Peyer's patch (tissue), 4 donors: ENCODE measurements around the gene CACNA1A. TPM values are rescaled to one million over a fixed set of nuclear protein-coding genes. Genes with fewer than 3 reads are reported as not detected.
"Not testable (repeated sequence)": the region's sequence is repeated elsewhere in the genome, so short reads cannot be mapped to it uniquely, and the experiment has no call there.

Source experiments
- DNase-seq, 3 donors: peaks; one replicate each; pipeline ENCODE4 v3.0.0-alpha.2; 2017 to 2019
- H3K27ac ChIP-seq, 4 donors: fragments of 200-600 bp; sonication (generic); one replicate each; pipeline ENCODE4 v1.5.1; 2016 to 2019
- H3K27me3 ChIP-seq, 2 donors: fragments of 200-600 bp; sonication (generic); one replicate each; pipeline ENCODE4 v1.5.1; 2019
- H3K36me3 ChIP-seq, 3 donors: fragments of 200-600 bp; sonication (generic); one replicate each; pipeline ENCODE4 v1.5.1; 2016 to 2019
- H3K4me1 ChIP-seq, 4 donors: fragments of 200-600 bp; sonication (generic); one replicate each; pipeline ENCODE4 v1.5.1; 2016 to 2019
- H3K4me3 ChIP-seq, 4 donors: fragments of 200-600 bp; sonication (generic); 1 replicate in 3 of 4; 2 replicates in 1 of 4; pipeline ENCODE4 v1.5.1; 2016 to 2019; ENCODE audit warnings: mild to moderate bottlenecking in 1 of 4
- H3K9me3 ChIP-seq, 4 donors: fragments of 200-600 bp; sonication (generic); one replicate each; pipeline ENCODE4 v1.5.1; 2016 to 2019; ENCODE audit warnings: mild to moderate bottlenecking in 1 of 4
- CTCF ChIP-seq, 6 experiments: fragments of 450-650 bp in 4 of 6; fragments of 200-600 bp in 2 of 6; sonication (generic) in 1 of 6; IDR thresholded peaks; one replicate each; pipeline ENCODE4 v1.5.1; 2017 to 2019; ENCODE audit warnings: antibody characterized with exemption in 6 of 6, mild to moderate bottlenecking in 3 of 6, moderate library complexity in 1 of 6
- POLR2A ChIP-seq, 2 donors: fragments of 450-650 bp; IDR thresholded peaks; one replicate each; pipeline ENCODE4 v1.5.1; 2017; ENCODE audit warnings: antibody characterized with exemption in 2 of 2, mild to moderate bottlenecking in 2 of 2, moderate library complexity in 2 of 2
- total RNA-seq, 4 donors: library from RNA; depleted of rRNA; stranded (reverse); fragments of >200 nt; gene quantifications; one replicate each; pipeline ENCODE4 v1.1.0, GENCODE V29; 2016

CACNA1A gene
- total RNA-seq, 4 donors from 2014 or later, result 16.8 to 25.7 (median 21.7) TPM

GRCh38 chr19:13181747-13182388 lies 324.4 kb downstream of the CACNA1A start:
- Histone ChIP-seq H3K27me3 (no peaks in the 10 kb centered on the region), H3K4me3 (no peak overlapping the region), H3K27ac (peak overlapping the region in 1 of 4 donors; percentile 27), H3K4me1 (peaks cover 0 to 10% (median 0%) of the 10 kb centered on the region in 4 donors), H3K9me3 (no peaks in the 10 kb centered on the region), H3K36me3 (no peaks in the 10 kb centered on the region)
- TF ChIP-seq POLR2A (IDR thresholded peaks at IDR 0.05) (no peak), CTCF (IDR thresholded peaks at IDR 0.05) (no peak)
- peak in 2 of 3 donors; percentile 55 to 68 for DNase-seq

- not testable (repeated sequence) for H3K27me3 ChIP-seq, H3K4me3 ChIP-seq, H3K36me3 ChIP-seq, H3K9me3 ChIP-seq, H3K27ac ChIP-seq, DNase-seq
- H3K4me1 ChIP-seq, result peaks cover 0 to 11% (median 0%) of the 10 kb centered on the region in 4 donors
Measured at GRCh38 chr19:13178291-13178690, 328.0 kb downstream of the CACNA1A start.

GRCh38 chr19:13177584-13177983 lies 328.7 kb downstream of the CACNA1A start:
- H3K27me3 ChIP-seq, H3K9me3 ChIP-seq, H3K36me3 ChIP-seq, H3K4me3 ChIP-seq, DNase-seq, H3K27ac ChIP-seq: not testable (repeated sequence)
- H3K4me1 ChIP-seq, result peaks cover 0 to 18% (median 2%) of the 10 kb centered on the region in 4 donors

GRCh38 chr19:13176345-13176744 lies 329.9 kb downstream of the CACNA1A start:
- no peaks in the 10 kb centered on the region for H3K36me3 ChIP-seq
- TF ChIP-seq CTCF (IDR thresholded peaks at IDR 0.05) (no peak), POLR2A (IDR thresholded peaks at IDR 0.05) (no peak)
- H3K9me3 ChIP-seq, result no peaks in the 10 kb centered on the region
- no peak overlapping the region for H3K4me3 ChIP-seq
- H3K4me1 ChIP-seq, result peaks cover 0 to 17% (median 6%) of the 10 kb centered on the region in 4 donors
- no peak overlapping the region for H3K27ac ChIP-seq
- no peaks in the 10 kb centered on the region for H3K27me3 ChIP-seq
- DNase-seq, result no peak

GRCh38 chr19:13173139-13173737 lies 333.0 kb downstream of the CACNA1A start:
- no peak overlapping the region for H3K4me3 ChIP-seq
- TF ChIP-seq POLR2A (IDR thresholded peaks at IDR 0.05) (no peak), CTCF (IDR thresholded peaks at IDR 0.05) (no peak)
- H3K27ac ChIP-seq, result peak overlapping the region in 3 of 4 donors; percentile 17 to 68 (median 59)
- peaks cover 0 to 37% (median 14%) of the 10 kb centered on the region in 4 donors for H3K4me1 ChIP-seq
- H3K36me3 ChIP-seq, result no peaks in the 10 kb centered on the region
- DNase-seq, result no peak
- no peaks in the 10 kb centered on the region for H3K9me3 ChIP-seq
- H3K27me3 ChIP-seq, result no peaks in the 10 kb centered on the region

- peak overlapping the region in 2 of 4 donors; percentile 18 to 26 for H3K4me3 ChIP-seq
- peak overlapping the region; percentile 55 to 85 (median 64) for H3K27ac ChIP-seq
- no peaks in the 10 kb centered on the region for H3K27me3 ChIP-seq
- no peaks in the 10 kb centered on the region for H3K9me3 ChIP-seq
- peaks cover under 1 to 37% (median 15%) of the 10 kb centered on the region in 4 donors for H3K4me1 ChIP-seq
- H3K36me3 ChIP-seq, result no peaks in the 10 kb centered on the region
- no peak for TF ChIP-seq CTCF (IDR thresholded peaks at IDR 0.05)
- TF ChIP-seq POLR2A (IDR thresholded peaks at IDR 0.05), result no peak
- peak; percentile 67 to 93 (median 84) for DNase-seq
Measured at GRCh38 chr19:13172346-13173138, 333.7 kb downstream of the CACNA1A start.
